SK-N-DZ (cell line): ENCODE data around the gene GPR15LG.
A peak's percentile ranks its signal among the peaks of the same experiment; 100 is the strongest.

Experiments
- DNase-seq: peaks from one replicate; pipeline ENCODE4 v3.0.0-alpha.2; 2015; ENCODE audit warnings: low spot score

Gene GPR15LG

GRCh38 chr10:84214046-84214572, 40.5 kb downstream of the GPR15LG start:
- DNase-seq = no peak

- DNase-seq = no peak
Observed at GRCh38 chr10:84214612-84215235, 41.1 kb downstream of the GPR15LG start.

GRCh38 chr10:84216834-84217233, 43.2 kb downstream of the GPR15LG start:
- no peak for DNase-seq

GRCh38 chr10:84217746-84218145, 44.1 kb downstream of the GPR15LG start:
- DNase-seq = no peak

GRCh38 chr10:84221916-84222315, 48.3 kb downstream of the GPR15LG start:
- no peak for DNase-seq

- no peak for DNase-seq
Observed at GRCh38 chr10:84224411-84225028, 50.9 kb downstream of the GPR15LG start.

- DNase-seq = peak; percentile 31
Observed at GRCh38 chr10:84225427-84226173, 52.0 kb downstream of the GPR15LG start, which contains the start of gene LRIT2. TSS of gene LRIT2 (minus strand) at chr10:84225544. CDS start at chr10:84225520, 24 bp downstream.

- DNase-seq = no peak
Observed at GRCh38 chr10:84226616-84227015, 53.0 kb downstream of the GPR15LG start.

GRCh38 chr10:84227810-84228209, 54.2 kb downstream of the GPR15LG start:
- DNase-seq = no peak

GRCh38 chr10:84230359-84230758, 56.8 kb downstream of the GPR15LG start:
- DNase-seq = no peak

- DNase-seq = no peak
Observed at GRCh38 chr10:84232376-84232775, 58.8 kb downstream of the GPR15LG start.

GRCh38 chr10:84233940-84234339, 60.3 kb downstream of the GPR15LG start:
- DNase-seq = no peak

- no peak for DNase-seq
Observed at GRCh38 chr10:84234479-84234878, 60.9 kb downstream of the GPR15LG start.
